CD14-positive monocyte (primary cell): Measurements from ENCODE around the gene ESM1. TPM values are rescaled to one million over a fixed set of nuclear protein-coding genes. Genes with fewer than 3 reads are reported as not detected.

Source experiments
- DNase-seq, 3 donors: peaks; one replicate each; pipeline ENCODE4 v3.0.0-alpha.2; 2011 to 2022
- H2AFZ ChIP-seq: 2 replicates; pipeline ENCODE4 v1.6.0; 2012; ENCODE audit warnings: mild to moderate bottlenecking, low read depth, low read length, inconsistent platforms; ENCODE audit not compliant: insufficient read depth, poor library complexity, severe bottlenecking
- H3K27ac ChIP-seq, 2 donors: 1 replicate in 1 of 2; 2 replicates in 1 of 2; pipeline ENCODE4 v1.5.1; 2012 to 2013; ENCODE audit warnings: low read length in 2 of 2, control low read depth in 1 of 2, inconsistent platforms in 1 of 2, low read depth in 1 of 2, mild to moderate bottlenecking in 1 of 2
- H3K27me3 ChIP-seq, 2 donors: one replicate each; pipeline versions ENCODE4 v1.6.0 to v1.6.1; 2011 to 2013; ENCODE audit warnings: low read length in 2 of 2; ENCODE audit not compliant: control insufficient read depth in 2 of 2, insufficient read depth in 2 of 2
- H3K36me3 ChIP-seq, 2 donors: replicated peaks in 1 of 2; 1 replicate in 1 of 2; 2 replicates in 1 of 2; pipeline versions ENCODE4 v1.5.1 to v1.6.1; 2012 to 2013; ENCODE audit warnings: low read length in 2 of 2, control low read depth in 1 of 2, inconsistent platforms in 1 of 2, mild to moderate bottlenecking in 1 of 2; ENCODE audit not compliant: insufficient read depth in 2 of 2, control insufficient read depth in 1 of 2
- H3K4me1 ChIP-seq, 2 donors: 1 replicate in 1 of 2; 2 replicates in 1 of 2; pipeline versions ENCODE4 v1.5.1 to v1.6.1; 2012 to 2013; ENCODE audit warnings: low read length in 2 of 2, control low read depth in 1 of 2, inconsistent platforms in 1 of 2, mild to moderate bottlenecking in 1 of 2, moderate library complexity in 1 of 2; ENCODE audit not compliant: insufficient read depth in 2 of 2, control insufficient read depth in 1 of 2
- H3K4me2 ChIP-seq: replicated peaks from 2 replicates; pipeline ENCODE3; 2012; ENCODE audit warnings: low read length, moderate library complexity, mild to moderate bottlenecking; ENCODE audit not compliant: poor library complexity, severe bottlenecking; ENCODE audit errors: extremely low read depth
- H3K4me3 ChIP-seq, 3 experiments: fragments of 200-600 bp in 1 of 3; sonication (generic) in 1 of 3; replicated peaks in 1 of 3; 1 replicate in 2 of 3; 2 replicates in 1 of 3; pipeline ENCODE4 v1.5.1; 2011 to 2013; ENCODE audit warnings: low read length in 3 of 3, mild to moderate bottlenecking in 3 of 3, control low read depth in 2 of 3, low read depth in 2 of 3, inconsistent platforms in 1 of 3, moderate library complexity in 1 of 3
- H3K79me2 ChIP-seq: 2 replicates; pipeline ENCODE4 v1.6.0; 2012; ENCODE audit warnings: mild to moderate bottlenecking, control low read depth, inconsistent platforms, low read length, moderate library complexity; ENCODE audit not compliant: insufficient read depth
- H3K9ac ChIP-seq: 2 replicates; pipeline ENCODE4 v1.6.0; 2017; ENCODE audit warnings: low read length, mild to moderate bottlenecking; ENCODE audit not compliant: insufficient read depth, poor library complexity, severe bottlenecking
- H3K9me3 ChIP-seq, 2 donors: replicated peaks in 1 of 2; 1 replicate in 1 of 2; 2 replicates in 1 of 2; pipeline versions ENCODE4 v1.5.1 to v1.6.1; 2012 to 2013; ENCODE audit warnings: low read length in 2 of 2, control low read depth in 1 of 2; ENCODE audit not compliant: control insufficient read depth in 1 of 2, insufficient read depth in 1 of 2
- H4K20me1 ChIP-seq: 2 replicates; pipeline ENCODE4 v1.6.0; 2012; ENCODE audit warnings: mild to moderate bottlenecking, low read length, control low read depth, moderate library complexity; ENCODE audit not compliant: insufficient read depth
- H3K27ac Mint-ChIP-seq, 7 donors: one replicate each; pipeline ENCODE4 v1.8.0; 2020; ENCODE audit warnings: mild to moderate bottlenecking in 7 of 7, mixed read lengths in 7 of 7, moderate library complexity in 6 of 7, inconsistent platforms in 2 of 7
- H3K27me3 Mint-ChIP-seq, 3 donors: one replicate each; pipeline ENCODE4 v1.8.0; 2021 to 2022; ENCODE audit warnings: low read depth in 3 of 3, mild to moderate bottlenecking in 3 of 3, mixed read lengths in 3 of 3, moderate library complexity in 3 of 3, inconsistent platforms in 1 of 3
- H3K36me3 Mint-ChIP-seq, 2 donors: one replicate each; pipeline ENCODE4 v1.8.0; 2020; ENCODE audit warnings: mixed read lengths in 2 of 2, inconsistent platforms in 1 of 2, mild to moderate bottlenecking in 1 of 2
- H3K4me1 Mint-ChIP-seq: one replicate; pipeline ENCODE4 v1.8.0; 2020; ENCODE audit warnings: mild to moderate bottlenecking, mixed read lengths
- H3K4me3 Mint-ChIP-seq, 2 donors: one replicate each; pipeline ENCODE4 v1.8.0; 2020; ENCODE audit warnings: mild to moderate bottlenecking in 2 of 2, mixed read lengths in 2 of 2, moderate library complexity in 1 of 2
- H3K9me3 Mint-ChIP-seq, 7 donors: one replicate each; pipeline ENCODE4 v1.8.0; 2020 to 2022; ENCODE audit warnings: mixed read lengths in 7 of 7, mild to moderate bottlenecking in 6 of 7, moderate library complexity in 6 of 7, inconsistent platforms in 2 of 7
- WGBS: methylation state at CpG from one replicate; pipeline ENCODE4 v1.1.5; 2013; ENCODE audit warnings: missing lambda C conversion rate; ENCODE audit not compliant: insufficient coverage; 5-methylcytosine and 5-hydroxymethylcytosine counted together
- intact Hi-C, 2 donors: fragments of 100-400 bp; cut with micrococcal nuclease; formaldehyde crosslinking; loops; one replicate each; pipeline versions ENCODE4 v1.15.0 to v1.15.1; 2023
- polyA plus RNA-seq, 3 donors: library from polyadenylated mRNA; depleted of rRNA in 1 of 3; unstranded in 2 of 3; stranded (reverse) in 1 of 3; fragments of 300-500 nt in 2 of 3; fragments of >200 nt in 1 of 3; fragmentation: Illumina TruSeq in 2 of 3; gene quantifications; 1 replicate in 2 of 3; 2 replicates in 1 of 3; pipeline ENCODE4 v1.2.3, GENCODE V29; 2012 to 2021
- TF ChIP-seq, protein P1 (sequence below): fragments of 200-600 bp; IDR thresholded peaks from one replicate; pipeline ENCODE4 v1.8.0; 2022; ENCODE audit warnings: antibody characterized with exemption, mild to moderate bottlenecking

Gene ESM1
- polyA plus RNA-seq, 3 donors: not detected

DNA sequence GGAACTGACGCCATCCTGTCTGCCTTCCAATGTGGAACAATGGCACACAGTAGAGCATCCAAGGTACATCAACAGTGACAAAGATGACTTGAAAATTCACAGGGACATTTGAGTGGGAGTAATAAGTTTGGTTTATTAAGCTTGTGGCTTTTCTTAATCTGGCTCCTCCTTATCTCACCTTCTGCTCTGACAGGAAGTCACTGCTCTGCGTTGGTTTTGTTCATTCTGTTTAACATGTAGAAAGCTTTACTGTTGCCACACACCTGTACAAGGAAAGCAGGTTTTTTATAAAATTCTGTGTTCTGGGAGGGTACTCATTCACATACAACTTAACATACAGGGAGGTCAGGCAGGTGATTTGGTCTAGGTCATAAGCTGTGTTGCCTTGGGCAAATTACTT lies 37.1 kb upstream of the ESM1 start:
- Mint-ChIP-seq H3K36me3 (no peaks in the 10 kb centered on the region), H3K4me1 (no peaks in the 10 kb centered on the region), H3K4me3 (no peak overlapping the region), H3K27ac (no peak overlapping the region), H3K9me3 (no peaks in the 10 kb centered on the region), H3K27me3 (peaks cover 0 to 1% (median 1%) of the 10 kb centered on the region in 3 donors)
- no peak overlapping the region for H3K27ac ChIP-seq
- no peak overlapping the region for H3K9ac ChIP-seq
- H4K20me1 ChIP-seq: no peaks in the 10 kb centered on the region
- H3K4me1 ChIP-seq: no peaks in the 10 kb centered on the region
- intact Hi-C loops: no loop called here
- H2AFZ ChIP-seq: no peak overlapping the region
- TF ChIP-seq, protein P1, sequence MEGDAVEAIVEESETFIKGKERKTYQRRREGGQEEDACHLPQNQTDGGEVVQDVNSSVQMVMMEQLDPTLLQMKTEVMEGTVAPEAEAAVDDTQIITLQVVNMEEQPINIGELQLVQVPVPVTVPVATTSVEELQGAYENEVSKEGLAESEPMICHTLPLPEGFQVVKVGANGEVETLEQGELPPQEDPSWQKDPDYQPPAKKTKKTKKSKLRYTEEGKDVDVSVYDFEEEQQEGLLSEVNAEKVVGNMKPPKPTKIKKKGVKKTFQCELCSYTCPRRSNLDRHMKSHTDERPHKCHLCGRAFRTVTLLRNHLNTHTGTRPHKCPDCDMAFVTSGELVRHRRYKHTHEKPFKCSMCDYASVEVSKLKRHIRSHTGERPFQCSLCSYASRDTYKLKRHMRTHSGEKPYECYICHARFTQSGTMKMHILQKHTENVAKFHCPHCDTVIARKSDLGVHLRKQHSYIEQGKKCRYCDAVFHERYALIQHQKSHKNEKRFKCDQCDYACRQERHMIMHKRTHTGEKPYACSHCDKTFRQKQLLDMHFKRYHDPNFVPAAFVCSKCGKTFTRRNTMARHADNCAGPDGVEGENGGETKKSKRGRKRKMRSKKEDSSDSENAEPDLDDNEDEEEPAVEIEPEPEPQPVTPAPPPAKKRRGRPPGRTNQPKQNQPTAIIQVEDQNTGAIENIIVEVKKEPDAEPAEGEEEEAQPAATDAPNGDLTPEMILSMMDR: no peak
- no peak overlapping the region for H3K4me2 ChIP-seq
- no peaks in the 10 kb centered on the region for H3K36me3 ChIP-seq
- no peak overlapping the region for H3K4me3 ChIP-seq
- no peaks in the 10 kb centered on the region for H3K27me3 ChIP-seq
- H3K79me2 ChIP-seq: no peaks in the 10 kb centered on the region
- DNase-seq: no peak
- WGBS: no CpG with 5 or more reads among the region's 2 CpGs
- no peaks in the 10 kb centered on the region for H3K9me3 ChIP-seq

DNA sequence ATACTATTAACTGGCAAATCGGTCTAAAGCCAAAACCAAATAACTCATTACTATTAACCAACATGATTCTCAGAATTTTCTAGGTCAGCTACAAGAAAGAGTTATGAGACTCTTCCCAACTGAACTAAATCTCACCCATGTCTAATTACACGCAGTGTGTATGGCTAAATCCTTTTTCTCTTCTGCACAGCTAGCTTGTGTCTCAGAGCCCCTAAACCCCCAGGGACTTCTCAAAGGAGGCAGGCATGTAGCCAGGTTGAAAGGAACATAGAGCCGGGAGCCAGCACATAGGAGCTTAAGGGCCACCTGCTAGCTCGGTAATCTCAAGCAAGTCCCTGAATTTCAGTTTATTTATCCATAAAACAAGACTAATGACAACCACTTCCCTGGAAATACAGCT lies 36.4 kb upstream of the ESM1 start:
- Histone ChIP-seq H3K79me2 (no peaks in the 10 kb centered on the region), H2AFZ (no peak overlapping the region), H3K4me3 (no peak overlapping the region), H3K4me1 (no peaks in the 10 kb centered on the region), H4K20me1 (no peaks in the 10 kb centered on the region), H3K36me3 (no peaks in the 10 kb centered on the region), H3K4me2 (no peak overlapping the region), H3K27ac (no peak overlapping the region), H3K27me3 (no peaks in the 10 kb centered on the region), H3K9ac (no peak overlapping the region), H3K9me3 (no peaks in the 10 kb centered on the region)
- Mint-ChIP-seq H3K4me1 (no peaks in the 10 kb centered on the region), H3K36me3 (no peaks in the 10 kb centered on the region), H3K4me3 (no peak overlapping the region), H3K27ac (no peak overlapping the region), H3K27me3 (peaks cover 0 to 1% (median 1%) of the 10 kb centered on the region in 3 donors), H3K9me3 (peaks cover 0 to 5% (median 0%) of the 10 kb centered on the region in 7 donors)
- DNase-seq: no peak
- WGBS: 87% methylated on average over 3 of the region's 4 CpGs
- TF ChIP-seq, protein P1: no peak
- intact Hi-C loops: no loop called here
